Inflammatory macrophage treated with lipopolysaccharide for 1 hour (primary cell): ENCODE results near the gene AK3.
"Not testable (repeated sequence)": the region's sequence is repeated elsewhere in the genome, so short reads cannot be mapped to it uniquely, and the experiment has no call there.

Experiments used
- DNase-seq, 2 donors: peaks; one replicate each; pipeline ENCODE4 v3.0.0-alpha.2; 2020 to 2022

Gene AK3

DNA sequence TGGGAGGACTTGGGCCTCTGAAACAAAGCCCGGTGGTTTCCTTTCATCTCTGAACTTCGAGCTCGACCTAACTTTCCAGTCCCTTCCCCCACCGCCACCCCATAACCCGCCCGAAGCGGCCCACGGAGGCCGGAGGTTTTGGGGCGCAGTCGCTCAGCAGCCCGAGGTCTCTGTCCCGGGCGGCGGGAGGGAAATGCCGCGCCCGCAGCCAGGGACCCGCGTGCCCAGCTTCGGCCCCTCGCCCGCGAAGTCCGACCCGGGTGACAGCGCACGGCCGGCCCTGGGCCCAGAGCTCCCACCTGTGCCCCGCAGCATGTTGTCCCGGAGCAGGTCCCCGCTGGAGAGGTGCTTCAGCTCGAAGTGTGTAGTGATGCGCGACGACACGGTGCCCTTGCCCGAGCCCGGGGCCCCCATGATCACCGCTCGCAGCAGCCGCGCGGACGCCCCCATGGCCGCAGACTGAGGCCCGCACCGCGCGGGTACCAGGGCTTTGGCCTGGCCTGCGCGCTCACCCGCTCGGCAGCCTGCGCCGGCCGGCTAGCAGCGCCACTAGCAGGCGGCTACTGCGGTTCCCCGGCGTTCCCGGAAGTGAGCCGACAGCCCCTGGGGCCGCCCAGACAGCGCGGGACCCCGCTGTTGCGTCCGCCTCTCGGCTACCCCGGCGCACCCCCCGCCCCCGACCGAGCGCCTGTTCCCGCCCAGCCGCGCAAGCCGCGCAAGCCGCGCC is at the start of gene AK3:
AK3 (minus strand) TSS at position 565 of the 727 bp plus-strand sequence; CDS start at position 450, 115 bp downstream.
- peak; percentile 69 to 79 for DNase-seq

DNA sequence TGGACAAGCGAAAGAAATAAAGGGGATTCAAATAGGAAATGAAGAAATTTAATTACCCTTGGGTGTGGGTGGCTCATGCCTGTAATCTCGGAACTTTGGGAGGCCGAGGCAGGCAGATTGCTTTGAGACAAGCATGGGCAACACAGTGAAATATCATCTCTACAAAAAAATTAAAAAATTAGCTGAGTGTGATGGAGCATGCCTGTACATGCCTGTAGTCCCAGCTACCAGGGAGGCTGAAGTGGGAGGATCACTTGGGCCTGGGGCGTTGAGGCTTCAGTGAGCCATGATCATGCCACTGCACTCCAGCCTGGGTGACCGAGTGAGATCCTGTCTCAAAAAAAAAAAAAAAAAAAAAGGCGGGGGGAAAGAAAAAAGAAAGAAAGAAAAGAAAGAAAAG is 47.7 kb upstream of the AK3 start:
- no peak for DNase-seq

DNA sequence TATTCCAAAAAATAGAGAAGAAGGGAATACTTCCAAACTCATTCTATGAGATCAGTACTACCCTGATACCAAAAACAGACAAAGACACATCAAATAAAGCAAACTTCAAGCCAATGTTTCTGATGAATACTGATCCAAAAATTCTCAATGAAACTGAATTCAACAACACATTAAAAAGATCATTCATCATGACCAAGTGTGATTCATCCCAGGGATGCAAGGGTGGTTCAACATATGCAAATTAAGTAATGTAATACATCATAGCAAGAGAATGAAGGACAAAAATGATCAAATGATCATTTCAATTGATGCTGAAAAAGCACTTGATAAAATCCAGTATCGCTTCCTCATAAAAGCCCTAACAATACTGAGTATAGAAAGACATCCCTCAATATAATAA is 46.9 kb upstream of the AK3 start:
- DNase-seq, result no peak

DNA sequence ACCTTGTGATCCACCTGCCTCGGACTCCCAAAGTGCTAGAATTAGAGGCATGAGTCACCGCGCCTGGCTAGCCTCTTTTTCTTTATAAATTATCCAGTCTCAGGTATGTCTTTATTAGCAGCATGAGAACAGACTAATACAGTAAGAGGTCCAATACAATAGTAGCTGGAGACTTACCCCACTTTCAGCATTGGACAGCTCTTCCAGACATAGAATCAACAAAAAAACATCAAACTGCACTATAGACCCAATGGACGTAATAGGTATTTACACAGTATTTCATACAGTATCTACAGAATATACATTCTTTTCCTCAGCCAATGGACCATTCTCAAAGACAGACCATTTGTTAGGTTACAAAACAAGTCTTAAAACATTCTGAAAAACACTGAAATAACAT is 45.6 kb upstream of the AK3 start:
- DNase-seq, result no peak

DNA sequence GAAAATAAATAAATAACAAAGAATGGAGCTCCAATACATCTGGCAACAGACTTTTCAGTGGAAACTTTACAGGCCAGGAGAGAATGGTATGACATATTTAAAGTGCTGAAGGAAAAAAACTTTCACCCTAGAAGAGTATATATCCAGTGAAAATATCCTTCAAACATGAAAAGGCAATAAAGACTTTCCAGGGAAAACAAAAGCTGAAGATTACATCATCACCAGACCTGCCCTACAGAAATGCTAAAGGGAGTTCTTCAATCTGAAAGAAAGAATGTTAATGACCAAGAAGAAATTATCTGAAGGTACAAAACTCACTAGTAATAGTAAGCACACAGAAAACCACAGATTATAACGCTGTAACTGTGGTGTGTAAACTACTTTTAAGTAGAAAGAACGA is 43.4 kb upstream of the AK3 start:
- DNase-seq, result no peak

DNA sequence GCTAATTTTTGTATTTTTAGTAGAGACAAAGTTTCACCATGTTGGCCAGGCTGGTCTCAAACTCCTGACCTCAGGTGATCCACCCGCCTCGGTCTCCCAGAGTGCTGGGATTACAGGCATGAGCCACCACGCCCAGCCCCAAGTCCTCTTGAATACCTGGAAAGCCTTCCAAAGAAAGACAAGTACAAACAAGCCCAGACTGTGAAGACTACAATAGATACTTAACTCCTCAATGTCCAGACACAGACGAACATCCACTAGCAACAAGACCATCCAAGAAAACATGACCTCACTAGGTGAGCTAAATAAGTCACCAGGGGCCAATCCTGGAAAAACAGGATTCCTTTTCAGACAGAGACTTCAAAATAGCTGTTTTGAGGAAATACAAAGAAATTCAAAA is 42.2 kb upstream of the AK3 start:
- not testable (repeated sequence) for DNase-seq

DNA sequence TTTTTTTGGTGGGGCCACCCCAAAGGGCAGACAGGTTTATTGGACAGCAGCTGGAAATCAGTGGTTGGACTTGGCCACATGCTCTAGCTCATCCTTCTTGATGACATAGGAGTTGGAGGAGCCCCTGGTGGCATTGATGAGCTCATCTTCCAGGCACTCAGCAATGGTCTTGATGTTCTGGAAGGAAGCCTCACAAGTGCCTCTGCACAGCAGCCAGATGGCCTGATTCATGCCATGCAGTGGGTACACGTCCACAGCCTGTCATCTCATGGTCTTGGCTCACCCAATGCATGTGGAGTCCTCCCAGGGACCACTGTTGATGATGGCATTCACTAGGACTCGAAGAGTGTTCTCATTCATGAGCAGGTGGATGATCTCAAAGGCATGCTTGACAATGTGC is 40.4 kb upstream of the AK3 start:
- DNase-seq, result no peak

DNA sequence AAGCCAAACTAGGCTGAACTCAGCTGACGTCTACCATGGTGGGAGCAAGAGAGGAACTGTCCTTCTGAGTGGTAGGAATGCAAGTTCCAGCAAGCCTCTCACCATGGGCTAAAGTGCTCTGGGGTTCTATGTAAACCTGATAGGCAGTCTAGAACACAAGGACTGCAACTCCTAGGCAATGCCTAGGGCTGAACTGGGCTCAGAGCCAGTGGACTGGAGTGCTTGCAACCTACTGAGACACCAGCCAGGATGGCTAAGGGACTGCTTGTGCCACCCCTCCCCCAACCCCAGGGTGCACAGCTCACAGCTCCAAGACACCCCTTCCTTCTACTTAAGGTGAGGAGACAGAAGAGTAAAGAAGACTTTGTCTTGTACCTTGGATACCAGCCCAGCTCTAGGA is 39.6 kb upstream of the AK3 start:
- no peak for DNase-seq

DNA sequence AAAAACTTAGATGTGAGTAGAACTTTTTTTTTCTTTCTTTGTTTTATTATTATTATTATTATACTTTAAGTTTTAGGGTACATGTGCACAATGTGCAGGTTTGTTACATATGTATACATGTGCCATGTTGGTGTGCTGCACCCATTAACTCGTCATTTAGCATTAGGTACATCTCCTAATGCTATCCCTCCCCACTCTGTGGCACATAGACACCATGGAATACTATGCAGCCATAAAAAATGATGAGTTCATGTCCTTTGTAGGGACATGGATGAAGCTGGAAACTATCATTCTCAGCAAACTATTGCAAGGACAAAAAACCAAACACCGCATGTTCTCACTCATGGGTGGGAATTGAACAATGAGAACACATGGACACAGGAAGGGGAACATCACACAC is 34.0 kb upstream of the AK3 start:
- DNase-seq, result not testable (repeated sequence)

DNA sequence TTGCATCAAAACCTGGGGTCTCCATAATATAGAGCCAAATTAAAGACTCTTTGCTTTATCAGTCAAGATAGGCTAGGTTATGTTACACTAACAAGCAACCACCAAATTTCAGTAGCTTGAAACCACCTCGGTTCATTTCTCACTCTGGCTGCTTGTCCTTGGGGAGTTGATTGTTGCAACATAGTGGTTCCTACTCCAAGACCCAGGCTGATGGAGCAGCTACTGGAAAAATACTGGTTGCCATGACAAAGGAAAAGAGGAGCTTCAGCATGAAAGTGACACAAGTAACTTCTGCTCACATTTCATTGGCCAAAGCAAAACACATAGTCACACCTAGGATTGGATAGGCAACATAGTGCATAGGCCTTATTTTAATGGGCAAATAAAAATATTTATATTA is 33.2 kb upstream of the AK3 start:
- DNase-seq, result no peak

DNA sequence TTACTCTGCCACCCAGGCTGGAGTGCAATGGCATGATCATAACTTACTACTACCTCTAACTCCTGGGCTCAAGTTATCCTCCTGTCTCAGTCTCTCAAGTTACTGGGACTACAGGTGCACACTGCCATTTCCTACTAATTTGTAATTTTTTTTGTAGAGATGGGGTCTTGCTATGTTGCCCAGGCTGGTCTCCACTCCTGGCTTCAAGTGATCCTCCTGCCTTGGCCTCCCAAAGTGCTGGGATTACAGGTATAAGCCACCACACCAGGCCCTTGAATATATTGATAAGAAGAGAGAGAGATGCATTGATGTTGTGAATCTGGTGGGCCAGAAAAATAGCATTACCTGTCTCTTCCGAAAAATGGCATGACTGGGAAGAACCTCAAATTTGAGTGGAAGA is 30.8 kb upstream of the AK3 start:
- no peak for DNase-seq

DNA sequence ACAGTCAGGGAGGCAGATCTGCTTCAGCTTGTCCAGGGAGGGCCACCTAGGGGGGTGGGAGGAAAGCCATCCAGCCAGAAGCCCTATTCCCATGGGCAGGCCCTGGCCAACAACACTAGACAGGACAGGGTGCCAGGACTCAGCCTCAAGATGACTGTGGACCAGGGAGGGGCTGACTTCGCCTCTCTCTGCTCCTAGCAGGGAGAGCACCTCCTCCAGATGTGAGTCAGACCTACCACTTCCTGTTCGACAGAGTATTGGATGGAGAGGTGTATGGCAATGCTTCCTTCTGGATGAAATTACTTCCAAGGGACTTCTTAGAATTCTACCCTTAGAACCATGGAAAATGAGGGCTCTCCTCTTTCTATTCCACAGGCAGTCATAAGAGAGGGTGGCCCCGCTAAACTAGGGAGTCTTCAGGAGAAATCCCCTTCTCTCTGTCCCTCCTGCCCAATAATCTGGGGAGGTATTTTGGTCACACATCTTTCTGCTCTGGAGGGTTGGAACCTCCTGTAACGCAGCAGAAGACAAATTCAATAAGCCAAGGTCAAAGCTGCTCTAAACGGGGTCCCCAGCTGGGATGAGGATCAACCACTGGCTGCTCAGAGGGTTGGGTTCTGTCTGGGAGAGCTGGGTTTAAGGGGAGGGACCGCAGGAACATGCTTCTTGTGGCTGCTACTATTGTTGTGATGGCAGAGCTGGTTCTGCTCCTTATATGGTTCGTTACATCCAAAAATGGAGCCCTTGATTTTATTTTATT is 28.5 kb upstream of the AK3 start:
- DNase-seq, result no peak

DNA sequence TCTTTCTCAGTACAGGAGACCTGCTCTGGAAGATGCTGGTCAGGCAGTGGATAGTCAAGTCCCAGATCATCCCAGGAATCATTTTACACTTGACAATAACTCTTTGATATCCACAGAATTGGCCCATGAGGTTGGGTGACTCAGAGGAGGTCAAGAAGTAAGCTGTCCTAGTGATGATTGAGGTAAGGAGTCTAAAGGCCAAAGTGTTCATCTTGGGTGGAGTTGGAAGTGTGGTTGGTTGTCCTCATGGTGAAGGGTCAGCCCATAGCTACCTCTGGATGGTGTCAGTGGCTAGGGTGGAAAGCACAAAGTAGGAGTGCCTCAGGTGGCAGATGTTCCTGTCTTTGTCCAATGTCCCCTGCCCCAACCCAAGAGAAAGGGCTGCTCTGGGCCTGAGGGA is 27.7 kb upstream of the AK3 start:
- DNase-seq, result no peak

DNA sequence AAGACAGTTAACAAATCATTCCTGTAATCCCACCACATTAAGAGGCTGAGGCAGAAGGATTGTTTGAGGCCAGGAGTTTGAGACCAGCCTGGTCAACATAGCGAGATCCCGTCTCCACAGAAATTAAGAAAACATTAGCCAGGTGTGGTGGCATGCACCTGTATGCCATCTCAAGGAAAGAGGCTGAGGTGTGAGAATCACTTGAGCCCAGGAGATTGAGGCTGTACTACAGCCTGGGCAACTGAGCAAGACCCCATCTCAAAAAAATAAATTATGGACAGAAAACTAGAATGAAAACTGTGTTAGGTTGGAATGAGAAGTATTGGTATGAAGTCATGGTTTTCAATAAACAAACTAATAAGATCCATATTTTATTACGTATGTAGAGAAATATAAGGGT is 23.0 kb upstream of the AK3 start:
- no peak for DNase-seq

DNA sequence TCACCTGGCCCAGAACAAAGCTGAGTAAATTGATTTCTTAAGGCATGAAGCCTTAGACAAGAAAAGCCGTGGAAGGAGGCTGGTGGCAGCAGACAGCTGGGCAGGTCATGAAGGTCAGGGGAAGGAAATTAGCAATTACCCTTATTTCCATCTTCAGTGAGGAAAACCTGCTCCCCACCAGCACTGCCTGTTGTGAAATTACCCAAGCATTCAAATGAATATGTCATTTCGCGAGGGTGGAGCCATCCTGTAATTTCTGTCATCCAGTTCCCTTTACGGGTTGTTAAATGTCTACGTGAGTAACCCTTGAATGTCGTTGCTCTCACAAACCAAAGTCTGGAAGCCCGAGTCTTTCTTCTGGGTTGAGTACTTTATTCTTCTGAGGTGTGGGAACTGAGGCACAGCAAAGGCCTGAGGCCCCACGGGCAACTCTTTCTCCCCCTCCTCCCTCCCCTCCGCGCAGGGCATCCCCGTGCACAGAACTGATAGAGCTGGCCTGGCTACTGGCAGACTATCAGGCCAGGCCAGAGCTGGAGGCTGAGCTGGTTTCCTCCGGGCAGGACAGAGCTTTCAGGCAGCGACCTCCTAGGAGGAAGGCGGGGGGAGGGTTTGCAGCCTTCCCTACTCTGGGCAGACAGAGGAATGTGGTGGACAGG is 22.0 kb upstream of the AK3 start:
- peak; percentile 91 for DNase-seq

DNA sequence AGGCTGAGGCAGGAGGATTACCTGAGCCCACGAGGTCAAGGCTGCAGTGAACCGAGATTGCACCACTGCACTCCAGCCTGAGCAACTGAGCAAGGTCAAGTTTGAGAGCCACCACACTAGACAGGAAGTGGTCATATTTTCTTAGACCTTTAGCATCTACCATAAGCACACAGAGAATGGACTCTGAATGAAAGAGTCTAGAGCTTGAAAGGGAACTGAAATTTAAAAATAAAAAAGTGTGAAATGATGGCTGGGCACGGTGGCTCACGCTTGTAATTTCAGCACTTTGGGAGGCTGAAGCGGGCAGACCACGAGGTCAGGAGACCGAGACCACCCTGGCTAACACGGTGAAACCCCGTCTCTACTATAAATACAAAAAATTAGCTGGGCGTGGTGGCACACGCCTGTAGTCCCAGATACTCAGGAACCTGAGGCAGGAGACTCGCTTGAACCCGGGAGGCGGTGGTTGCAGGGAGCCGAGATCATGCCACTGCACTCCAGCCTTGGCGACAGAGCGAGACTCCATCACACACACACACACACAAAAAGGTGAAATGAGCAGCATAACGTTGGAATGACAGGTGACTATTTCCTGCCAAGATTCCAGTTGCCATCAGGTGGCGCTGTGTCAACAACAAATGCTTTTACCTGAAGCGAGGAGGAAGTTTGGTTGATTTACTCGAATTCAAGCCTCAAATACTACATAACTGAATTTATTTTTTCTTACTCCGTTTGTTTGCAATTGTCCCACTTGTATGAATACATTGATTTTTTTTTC is 21.3 kb upstream of the AK3 start:
- DNase-seq, result peak in 1 of 2 donors; percentile 55

DNA sequence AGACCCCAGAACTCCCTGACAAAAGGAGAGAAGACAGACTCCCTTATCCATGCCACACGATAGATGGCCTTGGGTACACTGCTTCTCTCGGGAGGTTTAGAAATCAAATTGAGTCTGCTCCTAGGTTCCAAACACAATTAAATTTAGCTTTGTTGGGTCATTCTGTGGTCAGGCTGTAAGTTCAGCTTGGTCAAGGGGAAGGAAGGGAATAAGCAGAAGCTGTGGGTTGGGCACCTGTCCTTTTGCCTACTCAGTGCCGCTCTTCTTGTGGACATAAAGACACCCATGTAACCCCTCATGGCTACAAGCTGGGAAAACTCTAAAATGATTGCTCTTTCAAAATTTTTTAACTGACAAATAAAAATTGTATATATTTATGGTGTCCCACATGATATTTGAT is 19.1 kb upstream of the AK3 start:
- peak; percentile 58 to 60 for DNase-seq

DNA sequence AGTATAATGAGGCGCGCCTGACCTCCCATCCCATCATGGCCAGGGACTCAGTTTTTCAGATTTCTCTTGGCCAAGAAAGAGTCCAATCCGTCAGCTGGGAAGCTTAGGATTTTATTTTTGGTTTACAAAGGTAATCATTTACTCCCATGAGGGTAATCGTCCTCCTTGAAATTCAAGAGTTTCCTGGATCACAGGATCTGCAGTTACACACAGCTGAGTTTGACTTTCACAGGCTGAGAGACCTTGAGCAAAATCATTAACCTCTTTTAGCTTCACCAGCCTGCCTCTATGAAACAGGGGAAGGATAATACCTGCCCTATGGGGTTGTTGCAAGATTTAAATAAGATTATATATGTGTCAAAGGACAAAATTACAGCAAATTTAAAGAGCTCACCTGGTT is 15.4 kb upstream of the AK3 start:
- DNase-seq, result no peak

DNA sequence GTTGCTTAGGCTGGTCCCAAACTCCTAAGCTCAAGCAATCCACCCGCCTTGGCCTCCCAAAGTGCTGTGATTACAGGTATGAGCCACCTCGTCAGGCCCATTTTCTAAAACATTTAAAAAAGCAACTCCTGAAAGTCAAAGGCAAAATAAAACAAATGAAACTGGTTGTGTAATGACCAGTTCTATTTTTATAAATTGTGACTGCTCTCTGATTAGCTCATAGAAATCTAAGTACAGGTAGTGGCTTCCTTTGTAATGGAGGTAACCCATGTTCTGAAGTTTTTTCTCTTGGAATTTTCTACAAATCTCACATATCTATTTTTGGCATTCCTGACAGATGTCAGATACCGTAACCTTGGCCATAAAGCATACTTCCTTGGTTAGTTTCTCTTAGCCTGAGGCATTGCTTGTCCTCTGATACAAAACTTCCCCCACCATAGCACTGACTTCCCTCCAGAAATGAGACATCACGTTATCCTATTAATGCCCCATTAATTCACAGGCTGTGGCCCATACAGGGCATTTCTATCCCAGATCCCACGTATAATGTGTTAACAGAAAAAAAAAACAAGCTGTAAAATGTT is 14.1 kb upstream of the AK3 start:
- DNase-seq, result no peak

DNA sequence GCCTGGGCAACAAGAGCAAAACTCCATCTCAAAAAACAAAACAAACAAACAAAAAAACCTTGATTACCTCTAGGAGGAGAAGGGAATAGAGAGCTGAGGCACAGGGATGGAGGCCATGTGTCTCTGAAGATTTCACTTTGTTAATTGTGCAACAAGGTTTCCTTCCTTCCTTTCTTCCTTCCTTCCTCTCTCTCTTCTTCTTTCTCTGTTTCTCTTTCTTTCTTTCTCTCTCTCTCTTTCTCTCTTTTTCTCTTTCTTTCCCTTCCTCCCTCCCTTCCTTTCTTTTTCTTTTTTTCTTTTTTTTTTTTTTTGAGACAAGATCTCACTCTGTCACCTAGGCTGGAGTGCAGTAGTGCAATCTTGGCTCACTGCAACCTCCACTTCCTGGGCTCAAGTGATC is 13.5 kb upstream of the AK3 start:
- DNase-seq, result not testable (repeated sequence)

DNA sequence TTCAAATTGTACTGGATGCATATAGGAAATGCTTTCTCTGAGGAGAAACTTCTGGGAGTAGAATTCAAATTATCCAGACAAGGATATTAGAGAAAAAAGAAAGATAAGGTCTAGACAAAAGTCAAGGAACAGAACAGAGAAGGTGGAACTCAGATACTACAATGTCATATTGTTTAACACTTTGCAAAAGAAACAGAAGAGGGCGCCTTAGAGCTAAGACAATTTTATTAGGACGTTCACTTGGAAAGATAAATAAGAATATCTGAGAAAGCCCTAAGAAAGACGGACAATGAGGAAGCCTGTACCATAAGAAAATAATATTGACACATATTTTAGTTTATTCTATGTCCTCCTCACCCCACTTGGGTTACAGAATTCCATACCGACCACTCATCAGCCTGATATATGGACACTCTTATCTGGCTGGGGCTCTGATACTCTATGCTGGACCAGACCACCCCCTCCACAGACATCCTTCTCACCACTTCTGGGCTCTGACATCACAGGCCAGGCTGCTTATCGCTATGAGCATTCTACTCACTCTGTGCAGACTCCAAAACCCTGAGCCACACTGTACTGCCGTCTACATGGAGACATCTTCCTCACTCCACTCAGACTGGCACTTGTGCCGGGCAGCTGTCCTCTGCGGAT is 9.1 kb upstream of the AK3 start:
- DNase-seq, result peak; percentile 36 to 83

DNA sequence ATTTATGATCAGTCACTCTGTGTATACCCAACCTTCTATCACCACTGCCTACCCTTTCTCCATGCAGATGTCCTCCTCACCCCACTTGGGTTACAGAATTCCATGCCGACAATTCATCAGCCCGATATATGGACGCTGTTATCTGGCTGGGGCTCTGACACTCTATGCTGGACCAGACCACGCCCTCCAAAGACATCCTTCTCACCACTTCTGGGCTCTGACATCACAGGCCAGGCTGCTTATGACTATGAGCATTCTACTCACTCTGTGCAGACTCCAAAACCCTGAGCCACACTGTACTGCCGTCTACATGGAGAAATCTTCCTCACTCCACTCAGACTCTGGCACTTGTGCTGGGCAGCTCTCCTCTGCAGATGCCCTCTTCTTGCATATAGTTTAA is 7.6 kb upstream of the AK3 start:
- DNase-seq, result no peak
